ENCODE measurements around the gene CORO1C. TPM values are rescaled to one million over a fixed set of nuclear protein-coding genes. Genes with fewer than 3 reads are reported as not detected.
A peak's percentile ranks its signal among the peaks of the same experiment; 100 is the strongest.

The CORO1C gene
- total RNA-seq, 1 experiment from 2014 or later, result 14.9 TPM

DNA sequence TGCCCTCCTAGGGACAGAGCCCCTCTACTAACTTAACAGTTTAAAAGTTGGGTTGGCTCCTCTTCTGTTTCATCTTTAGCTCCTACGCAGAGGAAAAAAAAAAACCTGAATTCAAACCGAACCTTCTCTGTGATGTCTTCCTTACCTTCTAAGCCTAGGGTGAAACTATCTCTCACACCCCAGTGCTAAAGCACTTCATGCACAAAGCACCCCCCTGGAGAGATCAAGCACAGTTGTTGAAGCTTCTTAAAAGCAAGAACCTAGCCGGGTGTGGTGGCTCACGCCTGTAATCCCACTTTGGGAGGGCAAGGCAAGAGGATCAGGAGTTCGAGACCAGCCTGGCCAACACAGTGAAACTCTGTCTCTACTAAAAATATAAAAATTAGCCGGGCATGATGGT is 37.6 kb downstream of the CORO1C start:
- Histone ChIP-seq H3K27ac (ENCODE audit: low read length) (no peak overlapping the region), H3K4me3 (ENCODE audit: low read length) (no peak overlapping the region), H3K9me2 (replicated peaks; ENCODE audit: insufficient read depth, low read length) (no peaks in the 10 kb centered on the region), H3K79me2 (ENCODE audit: low read length) (no peaks in the 10 kb centered on the region), H3K4me1 (ENCODE audit: low read length) (peaks cover 33% of the 10 kb centered on the region), H2AFZ (ENCODE audit: low read length) (no peak overlapping the region), H4K20me1 (ENCODE audit: insufficient read depth, low read depth, low read length) (0 out of 2 replicates have a peak, but pooled peaks cover 4% of the 10 kb centered on the region), H3K27me3 (ENCODE audit: low read length) (no peaks in the 10 kb centered on the region), H3K9me3 (ENCODE audit: low read length) (no peaks in the 10 kb centered on the region), H3K9ac (ENCODE audit: low read length) (no peak overlapping the region), H3K4me2 (ENCODE audit: low read depth, low read length, poor library complexity, severe bottlenecking) (no peak overlapping the region), H3K36me3 (ENCODE audit: insufficient read depth, low read length) (no peaks in the 10 kb centered on the region)
- no peak for DNase-seq

DNA sequence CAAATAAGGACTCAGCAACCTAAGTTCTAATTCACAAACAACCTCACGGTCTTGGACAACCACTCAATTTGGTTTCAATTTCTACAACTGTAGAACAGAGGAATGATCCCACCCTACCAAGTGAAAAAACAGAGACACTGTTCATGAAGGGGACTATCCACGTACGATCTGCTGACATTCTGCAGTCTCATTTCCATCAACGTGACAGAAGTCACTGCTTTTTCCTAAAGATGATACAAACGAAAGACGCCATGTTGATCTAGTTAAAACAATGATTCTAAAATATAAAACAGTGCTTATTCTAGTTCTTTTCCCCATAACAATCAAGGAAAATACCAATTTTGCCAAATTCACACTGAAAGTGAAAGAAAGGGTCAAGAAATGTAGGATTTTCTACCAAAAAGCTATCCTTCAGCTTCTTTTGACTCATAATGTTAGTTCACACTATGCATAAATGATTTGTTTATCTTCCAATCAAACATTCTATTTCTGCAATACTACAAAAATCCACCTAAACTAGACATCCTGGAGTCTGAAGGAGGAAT is 38.1 kb downstream of the CORO1C start:
- no peaks in the 10 kb centered on the region for H3K36me3 ChIP-seq (ENCODE audit: insufficient read depth, low read length)
- no peak overlapping the region for H3K9ac ChIP-seq (ENCODE audit: low read length)
- no peaks in the 10 kb centered on the region for H3K79me2 ChIP-seq (ENCODE audit: low read length)
- H3K27ac ChIP-seq (ENCODE audit: low read length), result no peak overlapping the region
- no peak for DNase-seq
- 0 out of 2 replicates have a peak, but pooled peaks cover 4% of the 10 kb centered on the region for H4K20me1 ChIP-seq (ENCODE audit: insufficient read depth, low read depth, low read length)
- H3K4me2 ChIP-seq (ENCODE audit: low read depth, low read length, poor library complexity, severe bottlenecking), result no peak overlapping the region
- H3K4me3 ChIP-seq (ENCODE audit: low read length), result no peak overlapping the region
- H2AFZ ChIP-seq (ENCODE audit: low read length), result no peak overlapping the region
- H3K27me3 ChIP-seq (ENCODE audit: low read length), result no peaks in the 10 kb centered on the region
- H3K4me1 ChIP-seq (ENCODE audit: low read length), result peaks cover 33% of the 10 kb centered on the region
- H3K9me2 ChIP-seq (replicated peaks; ENCODE audit: insufficient read depth, low read length), result no peaks in the 10 kb centered on the region
- H3K9me3 ChIP-seq (ENCODE audit: low read length), result no peaks in the 10 kb centered on the region

DNA sequence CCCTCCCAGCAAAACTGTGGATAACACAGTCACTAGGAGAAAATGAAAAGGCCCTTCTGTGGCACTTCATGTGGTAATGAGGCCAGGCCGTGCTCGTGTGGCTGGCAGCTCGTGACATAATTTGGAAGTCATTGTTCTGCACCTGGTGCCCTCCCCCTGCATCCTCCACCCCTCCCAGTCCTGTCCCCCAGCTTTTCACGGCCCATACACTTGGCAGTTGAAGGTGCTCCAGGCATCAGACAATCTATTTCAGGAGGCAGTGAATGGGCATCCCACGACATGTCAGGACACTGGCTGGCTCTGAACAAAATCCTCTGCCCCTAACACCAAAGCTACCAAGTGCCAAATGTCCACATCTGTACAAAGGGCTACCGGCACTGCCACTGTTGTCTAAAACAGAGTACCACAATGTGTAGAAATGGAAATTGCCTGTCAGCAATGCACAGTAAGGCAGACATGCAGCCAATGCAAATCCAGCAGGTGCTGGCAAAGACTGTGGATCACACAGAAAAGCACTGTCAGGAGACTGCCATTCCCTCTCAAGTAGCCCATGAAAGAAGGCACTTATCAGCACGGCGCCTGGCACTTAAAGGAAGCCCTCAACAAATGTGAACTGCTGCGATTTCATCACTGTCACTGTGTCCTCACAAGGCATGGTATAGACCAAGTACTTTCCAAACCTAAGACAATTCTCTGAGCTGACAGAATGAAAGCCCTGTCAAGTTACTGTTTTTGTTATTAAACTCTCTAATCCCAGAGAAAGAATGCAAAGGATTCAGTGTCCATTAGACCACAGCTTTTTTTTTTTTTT is 39.1 kb downstream of the CORO1C start:
- H3K27ac ChIP-seq (ENCODE audit: low read length), result no peak overlapping the region
- H3K9ac ChIP-seq (ENCODE audit: low read length), result peak overlapping the region; percentile 37; the same call in 1 of the 2 replicates
- H3K9me2 ChIP-seq (replicated peaks; ENCODE audit: insufficient read depth, low read length), result no peaks in the 10 kb centered on the region
- DNase-seq, result no peak
- no peaks in the 10 kb centered on the region for H3K27me3 ChIP-seq (ENCODE audit: low read length)
- no peaks in the 10 kb centered on the region for H3K79me2 ChIP-seq (ENCODE audit: low read length)
- peaks cover 33% of the 10 kb centered on the region for H3K4me1 ChIP-seq (ENCODE audit: low read length)
- H3K4me2 ChIP-seq (ENCODE audit: low read depth, low read length, poor library complexity, severe bottlenecking), result peak overlapping the region; percentile 60
- H2AFZ ChIP-seq (ENCODE audit: low read length), result no peak overlapping the region
- peak overlapping the region; percentile 27; the same call in 1 of the 2 replicates for H3K4me3 ChIP-seq (ENCODE audit: low read length)
- no peaks in the 10 kb centered on the region for H4K20me1 ChIP-seq (ENCODE audit: insufficient read depth, low read depth, low read length)
- no peaks in the 10 kb centered on the region for H3K36me3 ChIP-seq (ENCODE audit: insufficient read depth, low read length)
- H3K9me3 ChIP-seq (ENCODE audit: low read length), result no peaks in the 10 kb centered on the region

DNA sequence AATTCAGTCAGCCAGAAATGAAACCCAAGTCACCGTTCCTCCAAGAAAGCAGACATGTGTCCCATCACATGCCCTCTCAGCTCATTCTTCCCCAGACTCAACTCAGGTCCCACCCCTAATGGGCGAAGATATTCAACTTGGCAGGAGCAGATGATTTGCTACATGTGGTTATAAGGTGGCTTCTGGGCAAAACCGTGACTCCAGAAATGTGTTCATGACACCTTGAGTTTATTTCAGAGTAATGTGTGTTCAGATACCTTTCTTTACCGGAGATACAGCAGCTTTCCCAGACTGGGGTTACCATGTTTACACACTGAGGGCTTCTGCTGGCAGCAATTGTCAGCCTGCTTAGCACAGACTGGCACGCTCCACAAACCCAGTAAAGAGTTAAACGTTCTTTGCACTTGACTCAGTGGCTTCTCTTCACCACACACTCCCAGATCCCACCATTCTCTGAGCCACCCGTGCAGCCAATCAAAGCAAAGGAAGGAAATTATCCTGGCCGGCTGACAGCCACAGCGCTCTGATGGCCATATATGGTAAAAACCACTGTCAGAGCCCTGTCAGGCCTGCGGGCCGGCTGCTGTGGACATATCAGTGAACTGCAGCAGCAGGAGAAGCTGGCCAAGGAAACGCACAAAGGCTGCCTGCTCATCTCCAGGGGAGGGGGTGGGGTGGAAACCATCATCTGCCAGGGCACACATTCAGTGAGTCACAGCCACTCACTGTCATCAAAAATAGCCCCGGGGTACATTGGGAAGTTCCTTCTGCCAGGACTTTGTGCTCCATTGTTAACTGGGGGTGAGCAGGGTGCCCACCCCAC is 39.9 kb downstream of the CORO1C start:
- H3K27me3 ChIP-seq (ENCODE audit: low read length), result no peaks in the 10 kb centered on the region
- H3K4me3 ChIP-seq (ENCODE audit: low read length), result peak overlapping the region; percentile 27; the same call in 1 of the 2 replicates
- H3K79me2 ChIP-seq (ENCODE audit: low read length), result no peaks in the 10 kb centered on the region
- H3K4me2 ChIP-seq (ENCODE audit: low read depth, low read length, poor library complexity, severe bottlenecking), result peak overlapping the region; percentile 60
- no peak overlapping the region for H3K27ac ChIP-seq (ENCODE audit: low read length)
- H3K9ac ChIP-seq (ENCODE audit: low read length), result peak overlapping the region; percentile 37; the same call in 1 of the 2 replicates
- peaks cover 33% of the 10 kb centered on the region for H3K4me1 ChIP-seq (ENCODE audit: low read length)
- H2AFZ ChIP-seq (ENCODE audit: low read length), result peak overlapping the region; percentile 10; the same call in 1 of the 2 replicates
- peak; percentile 75 for DNase-seq
- H3K36me3 ChIP-seq (ENCODE audit: insufficient read depth, low read length), result no peaks in the 10 kb centered on the region
- H4K20me1 ChIP-seq (ENCODE audit: insufficient read depth, low read depth, low read length), result no peaks in the 10 kb centered on the region
- H3K9me2 ChIP-seq (replicated peaks; ENCODE audit: insufficient read depth, low read length), result no peaks in the 10 kb centered on the region
- no peaks in the 10 kb centered on the region for H3K9me3 ChIP-seq (ENCODE audit: low read length)

DNA sequence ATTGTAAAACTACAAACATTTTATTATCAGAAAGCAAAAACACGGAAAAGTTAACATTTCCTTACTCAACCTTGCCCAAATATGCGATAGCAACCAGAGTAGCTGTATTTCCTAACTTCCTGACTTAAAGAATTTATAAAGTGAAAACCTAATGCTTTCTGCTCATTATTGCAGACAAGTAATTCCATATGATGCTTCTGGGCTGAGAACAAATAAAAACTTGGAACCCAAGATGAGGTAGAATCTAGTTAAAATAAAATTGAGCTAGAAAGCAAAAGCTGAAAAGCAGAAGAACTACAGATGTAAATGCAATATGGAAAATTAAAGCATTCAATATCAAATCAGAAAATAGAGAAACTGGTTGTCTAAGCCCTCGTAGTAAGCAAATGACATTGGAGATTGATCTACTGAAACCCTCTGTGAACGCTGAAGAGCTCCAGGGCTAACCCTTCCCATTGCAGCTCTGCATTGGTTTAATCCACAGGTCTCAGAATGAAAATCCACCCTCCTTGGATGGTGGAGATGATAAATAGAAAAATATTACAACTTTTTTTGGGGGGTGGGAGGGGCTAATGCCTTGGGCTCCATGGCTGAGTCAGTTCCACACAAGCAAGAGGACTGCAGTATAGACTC is 40.7 kb downstream of the CORO1C start:
- Histone ChIP-seq H3K9me3 (ENCODE audit: low read length) (no peaks in the 10 kb centered on the region), H3K4me3 (ENCODE audit: low read length) (no peak overlapping the region), H3K27ac (ENCODE audit: low read length) (no peak overlapping the region), H3K36me3 (ENCODE audit: insufficient read depth, low read length) (no peaks in the 10 kb centered on the region), H3K4me1 (ENCODE audit: low read length) (peaks cover 33% of the 10 kb centered on the region), H3K9me2 (replicated peaks; ENCODE audit: insufficient read depth, low read length) (no peaks in the 10 kb centered on the region), H3K27me3 (ENCODE audit: low read length) (no peaks in the 10 kb centered on the region), H4K20me1 (ENCODE audit: insufficient read depth, low read depth, low read length) (no peaks in the 10 kb centered on the region), H2AFZ (ENCODE audit: low read length) (no peak overlapping the region), H3K9ac (ENCODE audit: low read length) (no peak overlapping the region; the same call in 1 of the 2 replicates), H3K79me2 (ENCODE audit: low read length) (no peaks in the 10 kb centered on the region), H3K4me2 (ENCODE audit: low read depth, low read length, poor library complexity, severe bottlenecking) (no peak overlapping the region)
- DNase-seq, result no peak

DNA sequence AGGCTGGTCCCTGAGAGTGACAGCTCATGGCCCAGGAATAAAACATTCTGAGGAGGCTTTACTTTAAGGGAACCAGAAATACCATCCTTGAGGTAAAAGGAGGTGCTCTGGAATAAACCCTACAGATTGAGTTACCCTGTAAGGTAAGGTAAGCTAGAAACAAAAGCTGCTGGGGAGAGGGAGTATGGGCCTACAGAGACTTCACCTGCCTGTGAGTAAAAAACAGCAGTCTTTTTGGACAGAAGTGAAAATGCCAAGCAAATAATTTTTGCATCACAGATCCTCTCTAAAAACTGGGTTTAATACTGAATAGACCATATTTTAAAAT is 41.2 kb downstream of the CORO1C start:
- Histone ChIP-seq H3K36me3 (ENCODE audit: insufficient read depth, low read length) (no peaks in the 10 kb centered on the region), H4K20me1 (ENCODE audit: insufficient read depth, low read depth, low read length) (no peaks in the 10 kb centered on the region), H3K4me3 (ENCODE audit: low read length) (no peak overlapping the region), H3K4me1 (ENCODE audit: low read length) (peaks cover 33% of the 10 kb centered on the region), H3K9me2 (replicated peaks; ENCODE audit: insufficient read depth, low read length) (no peaks in the 10 kb centered on the region), H3K79me2 (ENCODE audit: low read length) (no peaks in the 10 kb centered on the region), H3K9me3 (ENCODE audit: low read length) (no peaks in the 10 kb centered on the region), H2AFZ (ENCODE audit: low read length) (no peak overlapping the region), H3K9ac (ENCODE audit: low read length) (no peak overlapping the region), H3K27ac (ENCODE audit: low read length) (no peak overlapping the region), H3K27me3 (ENCODE audit: low read length) (no peaks in the 10 kb centered on the region), H3K4me2 (ENCODE audit: low read depth, low read length, poor library complexity, severe bottlenecking) (no peak overlapping the region)
- DNase-seq, result no peak

DNA sequence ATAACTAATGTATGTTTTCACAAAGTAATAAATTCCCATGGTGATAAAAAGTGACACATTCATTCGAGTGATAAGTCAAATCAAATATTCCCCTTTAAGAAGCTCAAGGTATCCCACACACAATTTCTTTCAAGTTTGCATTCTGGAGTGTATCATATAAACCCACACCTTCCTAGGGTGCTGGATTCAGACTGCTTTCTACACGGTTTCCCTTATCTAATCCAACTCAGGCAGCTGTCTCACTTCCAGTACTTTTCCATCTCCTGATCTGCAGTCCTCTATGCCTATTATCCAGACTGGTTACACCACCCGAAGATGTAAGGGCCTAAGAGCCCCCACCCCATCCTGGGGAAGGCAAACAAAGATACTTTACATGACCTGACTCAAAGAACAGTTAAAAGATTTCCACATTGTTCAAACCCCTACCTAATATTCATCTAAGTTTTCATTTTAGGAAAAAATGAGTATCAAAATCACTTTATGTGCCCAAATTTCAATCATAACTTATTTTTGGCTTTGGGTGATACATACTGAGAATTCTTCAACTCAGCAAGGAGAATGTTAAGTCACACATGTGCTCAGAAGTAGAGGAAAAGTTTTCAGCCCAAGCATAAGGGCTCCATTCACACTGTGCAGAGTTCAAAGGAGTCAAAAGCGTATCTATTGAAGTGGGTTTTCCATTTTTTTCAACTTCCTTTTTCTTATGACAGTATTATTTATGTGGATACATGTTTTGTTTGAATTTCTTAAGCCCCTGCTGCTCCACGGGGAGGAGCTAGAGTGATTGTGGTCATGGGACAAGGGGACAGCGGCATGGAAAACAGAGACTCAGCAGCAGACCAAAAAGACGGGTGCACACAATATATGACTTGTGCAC is 41.8 kb downstream of the CORO1C start:
- DNase-seq, result no peak
- no peaks in the 10 kb centered on the region for H3K27me3 ChIP-seq (ENCODE audit: low read length)
- no peak overlapping the region for H3K4me2 ChIP-seq (ENCODE audit: low read depth, low read length, poor library complexity, severe bottlenecking)
- H3K9ac ChIP-seq (ENCODE audit: low read length), result no peak overlapping the region
- no peaks in the 10 kb centered on the region for H3K79me2 ChIP-seq (ENCODE audit: low read length)
- no peaks in the 10 kb centered on the region for H3K9me3 ChIP-seq (ENCODE audit: low read length)
- no peaks in the 10 kb centered on the region for H3K9me2 ChIP-seq (replicated peaks; ENCODE audit: insufficient read depth, low read length)
- no peak overlapping the region for H2AFZ ChIP-seq (ENCODE audit: low read length)
- H4K20me1 ChIP-seq (ENCODE audit: insufficient read depth, low read depth, low read length), result no peaks in the 10 kb centered on the region
- no peak overlapping the region for H3K4me3 ChIP-seq (ENCODE audit: low read length)
- H3K36me3 ChIP-seq (ENCODE audit: insufficient read depth, low read length), result no peaks in the 10 kb centered on the region
- H3K4me1 ChIP-seq (ENCODE audit: low read length), result peaks cover 33% of the 10 kb centered on the region
- no peak overlapping the region for H3K27ac ChIP-seq (ENCODE audit: low read length)

Measured in Karpas-422 (cell line).